ENCODE measurements around the gene GP1BB.

GP1BB gene

GRCh38 chr22:19753090-19753842 lies 29.9 kb downstream of the GP1BB start:
- no peaks in the 10 kb centered on the region for H3K36me3 Mint-ChIP-seq (ENCODE audit: low read depth)
- no peak for TF ChIP-seq CTCF (IDR thresholded peaks at IDR 0.05; ENCODE audit: unreplicated experiment in 3 of 3)
- H3K9me3 Mint-ChIP-seq = no peaks in the 10 kb centered on the region
- H3K4me3 Mint-ChIP-seq = no peak overlapping the region
- H3K27me3 Mint-ChIP-seq (ENCODE audit: low read depth) = peaks cover 88% of the 10 kb centered on the region
- H3K4me1 Mint-ChIP-seq = peaks cover 19% of the 10 kb centered on the region
- H3K27ac Mint-ChIP-seq = no peak overlapping the region

- TF ChIP-seq CTCF (IDR thresholded peaks at IDR 0.05; ENCODE audit: unreplicated experiment in 3 of 3) = no peak
- no peak overlapping the region for H3K4me3 Mint-ChIP-seq
- H3K27ac Mint-ChIP-seq = no peak overlapping the region
- no peaks in the 10 kb centered on the region for H3K9me3 Mint-ChIP-seq
- peaks cover 88% of the 10 kb centered on the region for H3K27me3 Mint-ChIP-seq (ENCODE audit: low read depth)
- peaks cover 11% of the 10 kb centered on the region for H3K4me1 Mint-ChIP-seq
- H3K36me3 Mint-ChIP-seq (ENCODE audit: low read depth) = no peaks in the 10 kb centered on the region
These were observed 30.8 kb downstream of the GP1BB start for GRCh38 chr22:19753996-19754700.

- Mint-ChIP-seq H3K9me3 (no peaks in the 10 kb centered on the region), H3K36me3 (ENCODE audit: low read depth) (no peaks in the 10 kb centered on the region), H3K27me3 (ENCODE audit: low read depth) (peaks cover 90% of the 10 kb centered on the region), H3K4me1 (peaks cover 14% of the 10 kb centered on the region), H3K27ac (no peak overlapping the region), H3K4me3 (peak overlapping the region in 2 of 3 experiments; percentile 19 to 53)
- no peak for TF ChIP-seq CTCF (IDR thresholded peaks at IDR 0.05; ENCODE audit: unreplicated experiment in 3 of 3)
These were observed 31.4 kb downstream of the GP1BB start for GRCh38 chr22:19754701-19755144.

- Mint-ChIP-seq H3K27me3 (ENCODE audit: low read depth) (peaks cover 96% of the 10 kb centered on the region), H3K27ac (no peak overlapping the region), H3K36me3 (ENCODE audit: low read depth) (no peaks in the 10 kb centered on the region), H3K4me3 (peak overlapping the region in 2 of 3 experiments; percentile 19 to 53), H3K4me1 (peaks cover 19% of the 10 kb centered on the region), H3K9me3 (no peaks in the 10 kb centered on the region)
- TF ChIP-seq CTCF (IDR thresholded peaks at IDR 0.05; ENCODE audit: unreplicated experiment in 3 of 3) = no peak
These were observed 31.9 kb downstream of the GP1BB start for GRCh38 chr22:19755145-19755710.

GRCh38 chr22:19755722-19756287 lies 32.5 kb downstream of the GP1BB start:
- TF ChIP-seq CTCF (IDR thresholded peaks at IDR 0.05; ENCODE audit: unreplicated experiment in 3 of 3) = no peak
- no peaks in the 10 kb centered on the region for H3K36me3 Mint-ChIP-seq (ENCODE audit: low read depth)
- H3K27ac Mint-ChIP-seq = no peak overlapping the region
- peak overlapping the region; percentile 19 to 51 (median 35) for H3K4me3 Mint-ChIP-seq
- H3K27me3 Mint-ChIP-seq (ENCODE audit: low read depth) = peaks cover 96% of the 10 kb centered on the region
- H3K4me1 Mint-ChIP-seq = peaks cover 22% of the 10 kb centered on the region
- no peaks in the 10 kb centered on the region for H3K9me3 Mint-ChIP-seq

Data from nephron (organoid).